DMS153 treated with DMSO at 0.1 percent for 48 hours (cell line): ENCODE measurements around the gene AKAP17A.
A peak's percentile ranks its signal among the peaks of the same experiment; 100 is the strongest.
"Not testable (repeated sequence)": the region's sequence is repeated elsewhere in the genome, so short reads cannot be mapped to it uniquely, and the experiment has no call there.

Experiments used
- DNase-seq: peaks from one replicate; lab custom pipeline; 2025; ENCODE audit not compliant: unreplicated experiment; lab: John Stamatoyannopoulos, UW

The AKAP17A gene, protein sequence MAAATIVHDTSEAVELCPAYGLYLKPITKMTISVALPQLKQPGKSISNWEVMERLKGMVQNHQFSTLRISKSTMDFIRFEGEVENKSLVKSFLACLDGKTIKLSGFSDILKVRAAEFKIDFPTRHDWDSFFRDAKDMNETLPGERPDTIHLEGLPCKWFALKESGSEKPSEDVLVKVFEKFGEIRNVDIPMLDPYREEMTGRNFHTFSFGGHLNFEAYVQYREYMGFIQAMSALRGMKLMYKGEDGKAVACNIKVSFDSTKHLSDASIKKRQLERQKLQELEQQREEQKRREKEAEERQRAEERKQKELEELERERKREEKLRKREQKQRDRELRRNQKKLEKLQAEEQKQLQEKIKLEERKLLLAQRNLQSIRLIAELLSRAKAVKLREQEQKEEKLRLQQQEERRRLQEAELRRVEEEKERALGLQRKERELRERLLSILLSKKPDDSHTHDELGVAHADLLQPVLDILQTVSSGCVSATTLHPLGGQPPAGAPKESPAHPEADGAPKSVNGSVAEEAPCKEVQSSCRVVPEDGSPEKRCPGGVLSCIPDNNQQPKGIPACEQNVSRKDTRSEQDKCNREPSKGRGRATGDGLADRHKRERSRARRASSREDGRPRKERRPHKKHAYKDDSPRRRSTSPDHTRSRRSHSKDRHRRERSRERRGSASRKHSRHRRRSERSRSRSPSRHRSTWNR

GRCh38 chrX:1591102-1591862, at the start of gene AKAP17A:
TSS of gene AKAP17A (plus strand) at chrX:1591604. CDS start at chrX:1593463, 1,859 bp downstream.
- DNase-seq = peak; percentile 50

- DNase-seq = no peak
Observed at GRCh38 chrX:1542994-1543725, 48.2 kb upstream of the AKAP17A start.

DNA sequence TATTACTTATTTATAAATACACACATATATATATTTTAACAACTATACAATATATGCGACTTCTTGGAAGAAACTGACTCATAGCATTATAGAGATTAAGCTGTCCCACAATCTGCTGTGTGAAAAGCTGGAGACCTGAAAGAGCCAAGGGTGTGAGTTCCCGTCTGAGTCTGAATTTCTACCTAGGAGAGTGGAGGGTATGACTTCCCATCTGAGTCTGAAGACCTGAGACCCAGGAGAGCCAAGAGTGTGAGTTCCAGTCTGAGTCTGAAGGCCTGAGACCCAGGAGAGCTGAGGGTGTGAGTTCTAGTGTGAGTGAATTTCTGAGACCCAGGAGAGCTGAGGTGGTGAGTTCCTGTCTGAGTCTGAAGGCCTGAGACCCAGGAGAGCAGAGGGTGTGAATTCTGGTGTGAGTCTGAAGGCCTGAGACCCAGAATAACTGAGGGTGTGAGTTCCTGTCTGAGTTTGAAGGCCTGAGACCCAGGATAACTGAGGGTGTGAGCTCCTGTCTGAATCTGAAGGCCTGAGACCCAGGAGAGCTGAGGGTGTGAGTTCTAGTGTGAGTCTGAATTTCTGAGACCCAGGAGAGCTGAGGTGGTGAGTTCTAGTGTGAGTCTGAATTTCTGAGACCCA, 45.5 kb upstream of the AKAP17A start:
- DNase-seq = no peak

- no peak for DNase-seq
Observed at GRCh38 chrX:1546691-1547251, 44.6 kb upstream of the AKAP17A start.

DNA sequence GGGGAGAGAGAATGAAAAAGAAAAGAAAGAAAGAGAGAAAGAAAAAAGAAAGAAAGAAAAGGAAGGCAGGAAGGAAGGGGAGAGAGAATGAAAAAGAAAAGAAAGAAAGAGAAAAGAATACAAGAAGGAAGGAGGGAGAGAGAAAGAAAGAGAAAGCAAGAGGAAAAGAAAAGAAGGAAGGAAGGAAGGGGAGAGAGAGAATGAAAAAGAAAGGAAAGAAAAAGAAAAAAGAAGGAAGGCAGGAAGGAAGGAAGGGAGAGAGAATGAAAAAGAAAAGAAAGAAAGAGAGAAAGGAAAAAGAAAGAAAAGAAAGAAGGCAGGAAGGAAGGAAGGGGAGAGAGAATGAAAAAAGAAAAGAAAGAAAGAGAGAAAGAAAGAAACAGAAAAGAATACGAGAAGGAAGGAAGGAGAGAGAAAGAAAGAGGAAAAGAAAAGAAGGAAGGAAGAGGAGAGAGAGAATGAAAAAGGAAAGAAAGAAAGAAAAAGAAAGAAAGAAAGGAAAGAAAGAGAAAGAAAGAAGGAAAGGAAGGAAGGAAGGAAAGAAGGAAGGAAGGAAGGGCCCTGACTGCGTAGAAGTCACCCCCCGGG, 39.4 kb upstream of the AKAP17A start:
- no peak for DNase-seq

DNA sequence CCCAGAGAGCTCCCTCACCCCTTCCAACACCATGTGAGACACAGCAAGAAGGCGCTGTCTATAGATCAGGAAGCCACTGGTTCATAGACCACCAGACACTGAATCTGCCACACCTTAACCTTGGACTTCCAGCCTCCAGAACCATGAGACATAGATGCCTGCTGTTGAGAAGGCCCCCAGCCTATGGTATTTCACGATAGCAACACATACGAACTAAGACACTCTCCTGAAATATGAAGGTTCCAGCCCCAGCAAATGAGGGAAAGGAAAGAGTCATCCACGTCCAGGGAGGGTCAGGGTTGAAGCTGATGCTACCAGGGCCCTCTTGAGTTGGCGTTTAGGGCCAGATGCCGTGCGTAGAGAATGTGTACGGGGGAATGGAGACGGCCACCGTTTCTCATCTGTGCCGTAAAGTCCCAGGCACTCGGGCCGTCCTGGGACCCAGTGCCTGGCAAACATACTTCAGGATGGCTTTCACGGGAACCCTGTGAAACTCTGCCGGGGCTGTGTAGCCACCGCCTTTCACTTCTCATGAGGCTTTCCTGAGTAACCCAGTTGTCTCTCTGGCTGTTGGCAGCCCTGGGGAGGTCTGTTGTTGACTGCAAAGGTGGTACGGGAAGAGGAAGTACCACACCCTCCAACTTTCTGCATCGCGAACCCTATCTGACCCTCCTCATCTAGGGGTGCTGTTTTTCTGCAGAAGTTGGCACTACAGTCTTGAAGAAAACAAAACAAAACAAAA, 36.8 kb upstream of the AKAP17A start:
- no peak for DNase-seq

- no peak for DNase-seq
Observed at GRCh38 chrX:1555370-1555769, 36.0 kb upstream of the AKAP17A start.

DNA sequence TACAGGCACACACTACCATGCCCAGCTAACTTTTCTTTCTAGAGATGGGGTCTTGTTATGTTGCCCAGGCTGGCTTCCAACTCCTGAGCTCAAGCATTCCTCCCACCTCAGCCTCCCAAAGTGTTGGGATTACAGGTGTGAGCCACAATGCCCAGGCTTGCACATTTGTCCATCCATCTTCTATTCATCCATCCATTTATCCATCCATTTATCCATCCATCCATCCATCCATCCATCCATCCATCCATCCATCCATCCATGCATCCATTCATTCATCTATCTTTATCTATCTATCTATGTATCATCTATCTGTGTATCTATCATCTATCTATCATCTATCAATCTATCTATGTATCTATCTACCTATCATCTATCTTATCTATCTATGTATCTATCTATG, 34.0 kb upstream of the AKAP17A start:
- not testable (repeated sequence) for DNase-seq

GRCh38 chrX:1558761-1559468, 32.5 kb upstream of the AKAP17A start:
- DNase-seq = no peak

DNA sequence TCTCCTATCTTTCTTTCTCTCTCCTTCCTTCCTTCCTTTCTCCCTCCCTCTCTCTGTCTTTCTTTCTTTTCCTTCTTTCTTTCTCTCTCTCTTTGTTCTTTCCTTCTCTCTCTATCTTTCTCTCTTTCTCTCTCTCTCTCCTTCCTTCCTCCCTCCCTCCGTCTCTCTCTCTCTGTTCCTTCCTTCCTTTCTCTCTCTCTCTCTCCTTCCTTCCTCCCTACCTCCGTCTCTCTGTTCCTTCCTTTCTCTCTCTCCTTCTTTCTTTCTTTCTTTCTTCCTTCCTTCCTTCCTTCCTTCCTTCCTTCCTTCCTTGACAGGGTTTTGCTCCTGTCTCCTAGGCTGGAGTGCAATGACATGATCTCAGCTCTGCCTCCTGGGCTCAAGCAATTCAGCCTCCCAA, 30.2 kb upstream of the AKAP17A start:
- no peak for DNase-seq

DNA sequence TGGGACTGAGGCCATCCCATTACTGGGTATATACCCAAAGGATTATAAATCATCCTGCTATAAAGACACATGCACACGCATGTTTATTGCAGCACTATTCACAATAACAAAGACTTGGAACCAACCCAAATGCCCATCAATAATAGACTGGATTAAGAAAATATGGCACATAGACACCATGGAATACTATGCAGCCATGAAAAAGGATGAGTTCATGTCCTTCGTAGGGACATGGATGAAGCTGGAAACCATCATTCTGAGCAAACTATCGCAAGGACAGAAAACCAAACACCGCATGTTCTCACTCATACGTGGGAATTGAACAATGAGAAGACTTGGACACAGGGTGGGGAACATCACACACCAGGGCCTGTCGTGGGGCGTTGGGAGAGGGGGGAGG, 27.3 kb upstream of the AKAP17A start:
- not testable (repeated sequence) for DNase-seq

- DNase-seq = no peak
Observed at GRCh38 chrX:1564750-1565683, 26.4 kb upstream of the AKAP17A start.

DNA sequence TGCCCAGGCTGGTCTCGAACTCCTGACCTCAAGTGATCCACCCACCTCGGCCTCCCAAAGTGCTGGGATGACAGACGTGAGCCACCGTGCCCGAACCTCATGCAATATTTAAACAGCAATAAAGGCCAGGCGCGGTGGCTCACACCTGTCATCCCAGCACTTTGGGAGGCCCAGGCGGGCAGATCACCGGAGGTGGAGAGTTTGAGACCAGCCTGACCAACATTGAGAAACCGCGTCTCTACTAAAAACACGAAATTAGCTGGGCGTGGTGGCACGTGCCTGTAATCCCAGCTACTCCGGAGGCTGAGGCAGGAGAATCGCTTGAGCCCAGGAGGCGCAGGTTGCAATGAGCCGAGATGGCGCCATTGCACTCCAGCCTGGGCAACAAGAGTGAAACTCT, 17.2 kb upstream of the AKAP17A start:
- DNase-seq = not testable (repeated sequence)

DNA sequence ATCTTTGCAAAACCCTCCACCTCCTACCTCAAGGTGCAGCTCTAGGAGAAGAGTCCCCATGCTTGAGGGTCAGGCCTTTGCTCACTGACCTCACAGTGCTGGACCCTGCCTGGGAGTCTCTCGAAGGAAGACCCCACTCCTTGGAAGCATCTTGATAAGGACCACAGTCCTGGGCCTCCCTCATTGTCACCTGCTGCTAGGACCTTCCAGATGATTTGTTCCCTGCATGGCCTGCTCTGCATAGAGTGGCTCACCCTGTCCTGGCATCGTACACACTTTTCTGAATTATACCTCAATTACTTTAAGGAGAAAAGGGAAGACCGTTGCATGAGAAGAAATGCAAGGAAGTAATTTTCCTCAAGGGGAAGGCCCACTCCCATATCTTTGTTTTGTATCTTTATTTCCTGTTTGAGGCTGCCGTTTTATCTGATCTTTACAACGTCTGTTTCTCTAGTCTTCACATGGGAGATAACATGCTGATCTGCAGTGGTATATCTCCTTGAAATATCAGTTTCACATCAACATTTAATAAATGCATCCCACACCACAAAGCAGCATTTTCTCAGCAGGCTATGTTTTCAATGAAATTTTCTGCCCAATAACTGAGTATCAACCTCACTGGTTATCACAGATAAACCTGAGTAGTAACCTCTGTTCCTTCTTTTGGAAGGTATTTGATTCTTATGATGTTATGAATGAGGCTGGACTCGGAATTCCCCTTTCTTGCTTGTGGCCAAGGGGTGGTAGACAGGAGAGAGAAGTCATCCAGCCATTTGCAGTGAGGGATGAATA, 15.0 kb upstream of the AKAP17A start:
- DNase-seq = no peak

GRCh38 chrX:1577845-1578244, 13.6 kb upstream of the AKAP17A start:
- no peak for DNase-seq

GRCh38 chrX:1578511-1579173, 12.8 kb upstream of the AKAP17A start:
- no peak for DNase-seq
